Activated T-cell treated with anti-CD3 and anti-CD28 coated beads, Interleukin-2, amount 50 U/mL, for 4 hours (primary cell): Measurements from ENCODE around the gene CHML. TPM values are rescaled to one million over a fixed set of nuclear protein-coding genes. Genes with fewer than 3 reads are reported as not detected.
"Not testable (repeated sequence)": the region's sequence is repeated elsewhere in the genome, so short reads cannot be mapped to it uniquely, and the experiment has no call there.

Source experiments
- ATAC-seq, 2 donors: fragments of 200-7000 bp; cut with Tn5 transposase; one replicate each; pipeline ENCODE4 v1.10.0; 2021
- DNase-seq: peaks from one replicate; pipeline ENCODE4 v3.0.0-alpha.2; 2020
- H3K27me3 Mint-ChIP-seq: one replicate; pipeline ENCODE4 v1.8.0; 2021; ENCODE audit warnings: low read depth, mixed read lengths
- H3K36me3 Mint-ChIP-seq: one replicate; pipeline ENCODE4 v1.8.0; 2022; ENCODE audit warnings: mixed read lengths; ENCODE audit not compliant: insufficient read depth
- H3K4me1 Mint-ChIP-seq: one replicate; pipeline ENCODE4 v1.8.0; 2021; ENCODE audit warnings: low read depth, mixed read lengths
- H3K4me3 Mint-ChIP-seq: one replicate; pipeline ENCODE4 v1.8.0; 2021; ENCODE audit warnings: mild to moderate bottlenecking, moderate library complexity, mixed read lengths
- H3K9me3 Mint-ChIP-seq: one replicate; pipeline ENCODE4 v1.8.0; 2021; ENCODE audit warnings: mixed read lengths
- total RNA-seq, 3 donors: library from RNA; stranded (reverse); gene quantifications; one replicate each; pipeline ENCODE4 v1.2.1, GENCODE V29; 2021

The CHML gene
- total RNA-seq, 3 donors from 2014 or later = 27.2 to 46.7 (median 28.9) TPM

GRCh38 chr1:241660424-241660972 lies 20.3 kb upstream of the CHML start:
- H3K4me1 Mint-ChIP-seq = no peaks in the 10 kb centered on the region
- H3K4me3 Mint-ChIP-seq = no peak overlapping the region
- H3K27me3 Mint-ChIP-seq = peaks cover 3% of the 10 kb centered on the region
- no peaks in the 10 kb centered on the region for H3K36me3 Mint-ChIP-seq
- H3K9me3 Mint-ChIP-seq = no peaks in the 10 kb centered on the region
- no peak for DNase-seq
- ATAC-seq = no peak

DNA sequence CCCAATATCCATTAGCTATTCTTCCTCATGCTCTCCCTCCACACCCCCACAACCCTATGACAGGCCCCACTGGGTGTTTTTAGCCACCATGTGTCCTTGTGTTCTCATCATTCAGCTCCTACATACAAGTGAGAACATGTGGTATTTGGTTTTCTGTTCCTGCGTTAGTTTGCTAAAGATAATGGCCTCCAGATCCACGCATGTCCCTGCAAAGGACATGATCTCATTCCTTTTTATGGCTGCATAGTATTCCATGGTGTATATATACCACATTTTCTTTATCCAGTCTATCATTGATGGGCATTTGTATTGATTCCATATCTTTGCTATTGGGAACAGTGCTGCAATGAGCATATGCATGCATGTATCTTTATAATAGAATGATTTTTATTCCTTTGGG lies 18.8 kb upstream of the CHML start:
- not testable (repeated sequence) for ATAC-seq, H3K9me3 Mint-ChIP-seq, H3K4me3 Mint-ChIP-seq, H3K27me3 Mint-ChIP-seq, H3K4me1 Mint-ChIP-seq, H3K36me3 Mint-ChIP-seq, DNase-seq

DNA sequence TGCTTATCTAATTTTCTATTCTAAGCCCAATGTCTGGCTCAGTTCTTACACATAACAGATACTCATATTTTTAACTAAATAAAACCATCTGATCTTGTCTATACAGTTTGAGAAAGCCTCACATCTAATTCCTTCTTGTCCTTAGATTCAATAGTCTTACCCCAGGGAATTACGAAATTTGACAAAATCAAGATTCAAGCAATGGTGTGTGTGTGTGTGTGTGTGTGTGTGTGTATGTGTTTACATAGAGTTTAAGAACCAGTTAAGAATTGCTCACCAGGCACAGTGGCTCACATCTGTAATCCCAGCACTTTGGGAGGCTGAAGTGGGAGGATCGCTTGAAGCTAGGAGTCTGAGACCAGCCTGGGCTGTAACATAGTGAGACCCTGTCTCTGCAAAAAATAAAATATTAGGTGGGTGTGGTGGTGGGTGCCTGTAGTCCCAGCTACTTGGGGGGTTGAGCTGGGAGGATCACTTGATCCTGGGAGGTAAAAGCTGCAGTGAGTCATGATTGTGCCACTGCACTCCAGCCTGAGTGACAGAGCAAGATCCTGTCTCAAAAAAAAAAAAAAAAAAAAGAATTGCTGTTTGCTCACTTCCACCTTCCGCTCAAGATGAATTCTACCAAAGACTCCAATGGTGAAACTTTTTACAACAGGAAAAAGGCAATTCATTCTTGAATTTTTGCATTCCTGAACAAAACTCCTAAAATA lies 18.1 kb upstream of the CHML start:
- no peak for ATAC-seq
- H3K9me3 Mint-ChIP-seq = no peaks in the 10 kb centered on the region

GRCh38 chr1:241654641-241655040 lies 14.5 kb upstream of the CHML start:
- ATAC-seq = no peak
- H3K36me3 Mint-ChIP-seq = no peaks in the 10 kb centered on the region
- no peak overlapping the region for H3K4me3 Mint-ChIP-seq
- H3K4me1 Mint-ChIP-seq = no peaks in the 10 kb centered on the region
- peaks cover under 1% of the 10 kb centered on the region for H3K9me3 Mint-ChIP-seq
- peaks cover 9% of the 10 kb centered on the region for H3K27me3 Mint-ChIP-seq
- no peak for DNase-seq

More for the DNA sequence above, 18.1 kb upstream of the CHML start:
- Mint-ChIP-seq H3K4me3 (no peak overlapping the region), H3K36me3 (no peaks in the 10 kb centered on the region), H3K4me1 (no peaks in the 10 kb centered on the region), H3K27me3 (peaks cover 3% of the 10 kb centered on the region)
- DNase-seq = no peak

DNA sequence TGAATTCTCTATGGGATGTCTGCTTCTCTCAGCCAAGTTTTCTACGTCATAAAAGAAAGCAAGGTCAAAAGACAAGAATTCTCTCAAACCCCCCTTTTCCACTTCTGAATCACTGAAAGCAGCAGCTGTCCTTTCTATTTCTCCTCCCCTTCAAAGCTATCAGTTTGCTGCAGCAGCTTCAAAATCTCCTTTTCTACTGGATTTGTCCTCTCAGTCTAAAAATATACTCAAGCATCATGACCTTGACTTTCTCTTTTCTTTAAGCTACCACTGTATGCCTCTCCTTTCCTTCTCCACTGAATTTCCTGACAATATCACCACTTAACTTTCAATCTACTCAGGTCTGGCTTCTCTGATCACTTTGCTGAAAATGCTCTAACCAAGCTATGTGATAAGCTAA lies 13.8 kb upstream of the CHML start:
- ATAC-seq (no peak), DNase-seq (no peak)
- H3K9me3 Mint-ChIP-seq = peaks cover 4% of the 10 kb centered on the region
- H3K4me1 Mint-ChIP-seq = no peaks in the 10 kb centered on the region
- peaks cover 6% of the 10 kb centered on the region for H3K27me3 Mint-ChIP-seq
- H3K4me3 Mint-ChIP-seq = no peak overlapping the region
- H3K36me3 Mint-ChIP-seq = no peaks in the 10 kb centered on the region

DNA sequence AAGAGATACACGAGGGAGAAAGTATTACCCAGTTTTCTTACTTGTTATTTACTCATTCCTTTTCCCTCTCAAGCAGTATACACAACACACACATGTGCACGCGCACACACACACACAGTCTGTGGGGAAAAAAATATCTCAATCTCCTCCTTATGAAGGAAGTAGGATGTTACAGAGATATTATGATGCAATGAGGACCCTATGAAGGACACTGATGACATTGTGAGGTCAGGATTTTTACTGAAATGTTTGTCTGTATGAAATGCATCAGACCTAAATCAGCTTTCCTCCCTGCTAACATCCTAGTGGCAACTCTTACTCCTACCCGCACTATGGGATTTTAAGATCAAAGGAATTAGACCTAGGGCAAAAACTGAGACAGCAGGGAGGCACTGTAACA lies 11.8 kb upstream of the CHML start, which contains the start of gene WDR64:
Gene WDR64 (plus strand): TSS at position 270 of the 400 bp plus-strand sequence. CDS start 204 bp downstream, outside the sequence.
- H3K4me3 Mint-ChIP-seq = no peak within 1 kb of the TSS
- no peaks in the 10 kb centered on the region for H3K36me3 Mint-ChIP-seq
- peaks cover 4% of the 10 kb centered on the region for H3K9me3 Mint-ChIP-seq
- peaks cover 6% of the 10 kb centered on the region for H3K27me3 Mint-ChIP-seq
- DNase-seq (no peak), ATAC-seq (no peak)
- H3K4me1 Mint-ChIP-seq = no peaks in the 10 kb centered on the region

DNA sequence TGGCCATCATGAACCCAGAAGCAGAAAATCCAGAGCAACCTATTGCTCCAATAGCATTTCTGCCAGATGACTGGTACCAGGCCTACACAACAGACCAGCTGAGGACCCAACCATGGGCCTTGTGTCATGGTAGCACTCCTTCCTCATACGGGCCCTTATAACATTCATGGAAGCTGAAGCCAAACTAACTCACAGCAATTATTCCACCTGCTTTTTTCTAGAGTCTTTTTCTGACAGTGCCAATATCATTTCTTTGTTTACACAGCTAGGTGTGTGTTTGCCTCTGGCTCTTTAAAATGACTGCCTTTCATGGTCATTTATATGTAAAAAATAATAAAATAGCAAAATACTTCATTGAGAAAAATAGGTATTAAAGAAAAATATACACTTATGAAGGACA lies 8.0 kb upstream of the CHML start:
- DNase-seq = no peak
- no peak for ATAC-seq
- Mint-ChIP-seq H3K36me3 (no peaks in the 10 kb centered on the region), H3K4me3 (no peak overlapping the region), H3K27me3 (peaks cover 6% of the 10 kb centered on the region), H3K4me1 (peaks cover 3% of the 10 kb centered on the region), H3K9me3 (peaks cover 6% of the 10 kb centered on the region)

DNA sequence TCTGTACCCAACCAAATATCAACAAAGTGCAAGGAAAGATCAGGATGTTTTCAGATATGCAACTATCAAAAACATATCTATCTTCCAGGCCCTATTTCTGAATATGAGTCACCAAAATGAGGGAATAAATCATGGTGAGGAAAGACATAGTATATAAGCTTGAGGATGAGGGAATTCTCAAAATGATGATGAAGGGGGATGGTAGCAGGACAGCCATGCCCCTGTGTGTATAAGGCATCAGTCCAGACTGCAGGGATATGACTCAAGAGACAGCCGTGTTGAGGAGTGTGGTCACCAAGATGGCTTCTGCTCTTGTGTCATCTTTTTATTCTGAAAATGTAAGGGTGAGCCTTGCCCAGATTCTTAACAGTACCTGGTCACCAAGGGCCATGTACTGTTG lies 7.5 kb upstream of the CHML start:
- peaks cover 7% of the 10 kb centered on the region for H3K9me3 Mint-ChIP-seq
- peaks cover 3% of the 10 kb centered on the region for H3K4me1 Mint-ChIP-seq
- ATAC-seq = no peak
- no peak overlapping the region for H3K4me3 Mint-ChIP-seq
- no peaks in the 10 kb centered on the region for H3K36me3 Mint-ChIP-seq
- H3K27me3 Mint-ChIP-seq = peaks cover 6% of the 10 kb centered on the region
- DNase-seq = no peak

DNA sequence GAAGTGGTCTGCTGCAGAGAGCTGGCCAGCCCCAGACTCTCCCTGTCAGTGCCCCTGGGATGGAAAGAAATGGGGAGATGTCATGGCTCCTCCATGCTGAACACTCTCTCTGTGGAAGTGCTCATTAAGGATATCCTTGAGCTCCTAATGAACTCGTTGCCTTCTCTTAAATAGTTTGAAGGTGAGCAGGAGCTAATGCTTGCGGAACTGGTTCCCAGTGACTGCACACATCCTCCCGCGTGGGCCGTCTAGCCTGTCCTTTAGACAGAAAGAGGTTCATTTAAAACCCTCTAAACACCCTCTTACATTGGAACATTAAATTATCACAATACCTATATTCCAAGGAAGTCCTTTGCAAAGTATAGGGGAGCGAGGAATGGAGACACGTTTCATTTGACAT lies 6.0 kb upstream of the CHML start:
- no peak for ATAC-seq
- no peak for DNase-seq

GRCh38 chr1:241645199-241645598 lies 5.0 kb upstream of the CHML start:
- DNase-seq = no peak
- Mint-ChIP-seq H3K4me1 (peaks cover 8% of the 10 kb centered on the region), H3K27me3 (peaks cover 1% of the 10 kb centered on the region), H3K9me3 (peaks cover 11% of the 10 kb centered on the region), H3K4me3 (no peak overlapping the region), H3K36me3 (no peaks in the 10 kb centered on the region)
- no peak for ATAC-seq

More for the DNA sequence above, 6.0 kb upstream of the CHML start:
- H3K27me3 Mint-ChIP-seq = peaks cover 6% of the 10 kb centered on the region
- H3K9me3 Mint-ChIP-seq = peaks cover 11% of the 10 kb centered on the region
- H3K4me3 Mint-ChIP-seq = no peak overlapping the region
- H3K36me3 Mint-ChIP-seq = no peaks in the 10 kb centered on the region
- peaks cover 3% of the 10 kb centered on the region for H3K4me1 Mint-ChIP-seq

DNA sequence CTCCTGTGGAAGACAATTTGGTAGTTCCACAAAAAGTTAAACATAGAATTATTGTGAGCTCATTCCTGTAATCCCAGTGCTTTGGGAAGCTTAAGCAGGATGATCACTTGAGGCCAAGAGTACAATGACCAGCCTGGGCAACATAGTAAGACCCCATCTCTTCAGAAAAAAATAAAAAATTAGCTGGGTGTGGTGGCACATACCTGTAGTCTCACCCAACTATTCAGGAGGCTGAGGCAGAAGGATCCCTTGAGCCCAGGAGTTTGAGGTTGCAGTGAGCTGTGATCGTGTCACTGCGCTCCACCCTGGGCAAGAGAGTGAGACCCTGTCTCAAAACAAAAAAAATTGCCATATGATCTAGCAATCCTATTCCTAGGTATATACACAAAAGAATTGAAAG lies 4.1 kb upstream of the CHML start:
- no peak overlapping the region for H3K4me3 Mint-ChIP-seq
- H3K36me3 Mint-ChIP-seq = no peaks in the 10 kb centered on the region
- H3K9me3 Mint-ChIP-seq = peaks cover 8% of the 10 kb centered on the region
- H3K4me1 Mint-ChIP-seq = peaks cover 9% of the 10 kb centered on the region
- no peaks in the 10 kb centered on the region for H3K27me3 Mint-ChIP-seq
- DNase-seq (no peak), ATAC-seq (no peak)

GRCh38 chr1:241642593-241642944 lies 2.4 kb upstream of the CHML start:
- Mint-ChIP-seq H3K4me3 (no peak overlapping the region), H3K9me3 (peaks cover 8% of the 10 kb centered on the region), H3K36me3 (no peaks in the 10 kb centered on the region), H3K27me3 (no peaks in the 10 kb centered on the region), H3K4me1 (peaks cover 23% of the 10 kb centered on the region)
- no peak for DNase-seq
- no peak for ATAC-seq

GRCh38 chr1:241641773-241642592 lies 1.8 kb upstream of the CHML start:
- Mint-ChIP-seq H3K4me1 (peaks cover 29% of the 10 kb centered on the region), H3K36me3 (no peaks in the 10 kb centered on the region), H3K27me3 (no peaks in the 10 kb centered on the region), H3K9me3 (peaks cover 8% of the 10 kb centered on the region), H3K4me3 (no peak overlapping the region)
- DNase-seq = no peak
- no peak for ATAC-seq

DNA sequence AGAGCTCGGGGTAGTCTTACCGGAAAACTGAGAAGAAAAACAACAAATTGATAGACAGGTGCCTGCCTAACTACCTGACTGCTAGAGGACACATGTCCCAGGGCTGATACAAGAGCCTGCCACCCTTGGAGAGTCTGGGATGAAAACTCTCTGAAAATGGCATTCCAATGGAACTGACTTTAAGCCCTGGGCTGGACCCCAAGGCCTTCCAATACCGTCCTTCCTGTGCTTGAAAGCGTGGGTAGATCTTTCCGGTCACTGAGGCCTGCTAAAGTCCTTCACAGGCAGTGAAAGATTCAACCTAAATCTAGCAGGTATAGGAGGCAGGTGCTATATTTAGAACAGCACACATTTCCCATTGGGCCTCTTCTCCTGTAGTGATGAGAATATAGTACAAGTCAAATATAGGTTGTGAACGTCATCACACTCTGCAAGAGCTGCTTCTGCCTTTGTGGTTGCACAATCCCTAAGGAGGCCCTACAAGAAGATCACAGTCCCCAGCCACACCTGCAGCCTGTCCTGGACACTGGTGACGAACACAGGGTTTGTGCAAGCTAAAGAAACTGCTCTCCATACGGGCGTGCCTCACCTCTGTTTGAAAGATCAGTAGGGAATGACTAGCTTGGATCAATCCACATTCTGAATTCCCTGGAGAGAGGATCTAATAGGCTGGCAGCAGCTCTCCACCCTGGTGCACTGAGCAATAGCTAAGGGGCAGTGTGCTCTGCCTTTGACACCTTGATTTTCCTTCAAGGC lies 876 bp upstream of the CHML start:
- Mint-ChIP-seq H3K4me3 (peak overlapping the region; percentile 73), H3K9me3 (peaks cover 8% of the 10 kb centered on the region)
- no peak for DNase-seq

More for the DNA sequence above, 876 bp upstream of the CHML start:
- H3K4me1 Mint-ChIP-seq = peaks cover 35% of the 10 kb centered on the region
- no peak for ATAC-seq
- H3K27me3 Mint-ChIP-seq = no peaks in the 10 kb centered on the region
- H3K36me3 Mint-ChIP-seq = peaks cover 2% of the 10 kb centered on the region
